ENCODE measurements around the gene CAMKK2.
"Not testable (repeated sequence)": the region's sequence is repeated elsewhere in the genome, so short reads cannot be mapped to it uniquely, and the experiment has no call there.

Gene CAMKK2

GRCh38 chr12:121222847-121223246 lies 73.7 kb downstream of the CAMKK2 start:
- DNase-seq: no peak

DNA sequence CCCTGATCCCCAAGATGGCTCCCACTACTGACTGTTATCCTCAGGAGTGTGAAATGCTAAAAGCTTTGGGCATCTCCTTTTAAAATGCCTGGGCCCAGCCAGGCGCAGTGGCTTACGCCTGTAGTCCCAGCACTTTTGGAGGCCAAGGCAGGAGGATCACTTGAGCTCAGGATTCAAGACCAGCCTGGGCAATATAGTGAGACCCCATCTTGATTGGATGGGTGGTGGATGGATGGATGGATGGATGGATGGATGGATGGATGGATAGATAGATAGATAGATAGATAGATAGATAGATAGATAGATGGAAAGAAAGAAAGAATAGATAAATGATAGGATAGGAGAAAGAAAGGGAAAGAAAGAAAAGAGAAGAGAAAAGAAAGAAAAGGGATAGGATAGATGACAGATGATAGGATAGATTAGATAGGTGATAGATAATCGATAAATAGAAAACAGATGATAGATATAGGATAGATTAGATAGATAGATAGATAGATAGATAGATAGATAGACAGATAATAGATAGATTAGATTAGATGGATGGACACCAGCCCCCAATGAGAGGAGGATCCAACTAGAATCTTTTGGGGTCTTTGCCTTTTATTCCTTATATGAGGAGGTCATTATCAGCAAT lies 77.0 kb downstream of the CAMKK2 start:
- DNase-seq: no peak

- DNase-seq: no peak
Measured at GRCh38 chr12:121218588-121219352, 77.7 kb downstream of the CAMKK2 start.

DNA sequence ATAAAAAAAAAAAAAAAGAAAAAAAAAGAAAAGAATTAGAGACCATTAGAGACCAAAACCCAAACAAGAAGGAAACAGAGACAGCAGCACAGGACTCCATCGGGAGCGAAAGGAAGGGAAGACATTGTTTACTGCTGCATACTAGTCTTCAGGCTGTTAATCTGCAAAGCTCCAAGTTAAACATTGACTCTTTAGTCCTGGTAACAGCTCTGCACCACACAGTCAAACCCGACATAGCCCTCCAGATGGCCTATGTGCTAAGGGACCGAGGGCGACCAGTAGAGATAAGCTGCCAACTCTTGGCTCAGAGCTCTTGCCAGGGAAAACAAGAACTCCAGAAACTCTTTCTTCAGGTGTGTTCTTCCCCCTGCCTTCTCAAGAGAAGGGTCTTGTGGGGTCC lies 78.7 kb downstream of the CAMKK2 start:
- no peak for DNase-seq

- no peak for DNase-seq
Measured at GRCh38 chr12:121217063-121217462, 79.4 kb downstream of the CAMKK2 start.

DNA sequence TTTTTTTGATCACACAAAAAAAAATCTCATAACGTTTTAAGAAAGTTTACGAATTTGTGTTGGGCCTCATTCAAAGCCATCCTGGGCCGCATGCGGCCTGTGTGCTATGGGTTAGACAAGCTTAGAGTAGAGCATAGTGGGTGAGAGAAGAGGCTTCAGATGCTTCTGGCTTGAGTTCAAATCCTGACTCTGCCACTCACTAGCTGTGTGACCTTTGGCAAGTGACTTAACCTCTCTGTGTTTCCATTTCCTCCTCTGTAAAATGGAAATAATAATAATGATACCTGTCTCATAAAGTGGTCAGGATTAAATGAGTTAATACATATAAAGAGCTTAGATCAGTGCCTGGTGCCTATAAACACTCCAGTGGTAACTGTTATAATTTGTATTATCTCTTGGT lies 80.4 kb downstream of the CAMKK2 start:
- DNase-seq: no peak

- no peak for DNase-seq
Measured at GRCh38 chr12:121214855-121215745, 81.4 kb downstream of the CAMKK2 start.

DNA sequence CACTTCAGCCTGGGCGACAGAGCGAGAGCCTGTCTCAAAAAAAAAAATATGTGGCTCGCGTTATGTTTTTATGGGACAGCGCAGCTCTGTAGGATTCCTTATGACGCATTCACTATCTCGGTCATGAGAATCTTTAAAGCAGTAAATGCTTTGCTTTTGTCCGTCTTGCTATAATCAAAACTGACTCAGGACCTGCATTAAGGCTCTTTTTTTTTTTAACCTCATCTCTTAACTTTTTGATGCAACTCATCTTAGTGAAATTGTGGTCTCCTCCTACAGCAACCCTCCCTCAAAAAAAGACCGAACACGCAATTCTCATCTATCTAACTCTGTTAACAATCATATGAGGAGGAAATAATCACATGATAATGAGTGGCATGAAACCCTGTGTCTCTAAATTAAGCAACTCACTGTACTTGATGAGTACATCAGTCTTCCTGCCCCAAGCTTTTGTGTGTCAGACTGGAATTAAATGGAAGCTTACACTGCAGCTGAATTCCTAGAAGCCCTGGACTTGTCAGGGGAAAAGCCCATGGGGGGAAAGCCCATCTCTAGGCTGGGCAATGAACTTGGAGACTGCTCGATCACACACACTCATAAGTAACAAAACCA lies 82.2 kb downstream of the CAMKK2 start:
- DNase-seq: no peak

DNA sequence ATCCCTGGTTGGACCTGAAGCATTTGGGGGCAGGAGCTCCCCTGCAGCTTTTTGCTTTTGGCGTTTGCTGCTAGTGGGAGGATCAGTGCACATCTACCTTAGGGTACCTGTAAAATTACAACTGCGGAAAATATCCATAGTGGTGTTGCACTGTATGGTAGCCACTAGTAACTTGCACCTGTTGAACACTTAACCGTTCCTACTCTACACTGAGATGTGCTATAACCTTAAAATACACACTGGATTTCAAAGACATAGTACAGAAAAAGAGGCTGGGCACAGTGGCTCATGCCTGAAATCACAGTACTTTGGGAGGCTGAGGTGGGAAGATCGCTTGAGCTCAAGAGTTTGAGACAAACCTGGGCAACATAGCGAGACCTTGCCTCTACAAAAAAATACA lies 83.6 kb downstream of the CAMKK2 start:
- DNase-seq: no peak

- DNase-seq: peak; percentile 48
Measured at GRCh38 chr12:121209624-121210572, 86.6 kb downstream of the CAMKK2 start, which contains the start of gene P2RX4. Gene P2RX4, plus strand, starts transcription at chr12:121210129. Its CDS starts 36 bp downstream, at chr12:121210165.

- no peak for DNase-seq
Measured at GRCh38 chr12:121209221-121209620, 87.3 kb downstream of the CAMKK2 start.

GRCh38 chr12:121208571-121208970 lies 87.9 kb downstream of the CAMKK2 start:
- not testable (repeated sequence) for DNase-seq

DNA sequence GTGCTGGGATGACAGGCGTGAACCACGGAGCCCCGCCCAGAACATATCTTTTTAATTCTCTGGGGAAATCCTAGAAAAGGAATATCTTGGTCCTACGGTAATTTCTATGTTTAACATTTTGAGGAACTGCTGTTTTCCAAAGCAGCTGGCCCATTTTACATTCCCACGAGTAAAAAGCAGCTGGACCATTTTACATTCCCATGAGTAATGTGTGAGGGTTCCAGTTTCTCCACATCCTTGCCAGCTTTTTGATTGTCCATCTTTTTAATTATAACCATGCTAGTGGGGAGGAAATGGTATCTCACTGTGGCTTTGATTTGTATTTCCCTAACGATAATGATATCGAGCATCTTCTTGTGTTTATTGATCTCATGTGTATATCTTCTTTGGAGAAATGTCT lies 91.0 kb downstream of the CAMKK2 start:
- DNase-seq: no peak

DNA sequence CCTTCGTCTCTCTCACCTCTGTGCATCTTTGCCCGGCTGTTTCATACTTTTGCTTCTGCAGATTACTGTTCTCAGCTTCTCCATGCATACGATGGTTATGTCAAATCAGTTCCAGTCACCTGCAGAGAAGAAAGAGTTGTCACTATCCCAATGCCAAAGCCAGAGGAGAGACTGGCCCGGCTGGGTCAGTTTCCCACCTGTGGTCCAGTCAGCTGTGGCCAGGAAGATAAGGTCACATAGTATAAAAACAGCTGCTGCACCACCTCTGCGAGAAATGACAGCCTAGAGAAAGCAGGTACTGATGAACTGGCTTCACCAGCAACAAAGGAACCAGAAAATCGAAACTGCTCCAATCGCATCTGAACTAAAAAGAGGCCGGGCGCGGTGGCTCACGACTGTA lies 93.0 kb downstream of the CAMKK2 start:
- no peak for DNase-seq

GRCh38 chr12:121202407-121203355 lies 93.8 kb downstream of the CAMKK2 start:
- DNase-seq: no peak

- not testable (repeated sequence) for DNase-seq
Measured at GRCh38 chr12:121201140-121201539, 95.4 kb downstream of the CAMKK2 start.

DNA sequence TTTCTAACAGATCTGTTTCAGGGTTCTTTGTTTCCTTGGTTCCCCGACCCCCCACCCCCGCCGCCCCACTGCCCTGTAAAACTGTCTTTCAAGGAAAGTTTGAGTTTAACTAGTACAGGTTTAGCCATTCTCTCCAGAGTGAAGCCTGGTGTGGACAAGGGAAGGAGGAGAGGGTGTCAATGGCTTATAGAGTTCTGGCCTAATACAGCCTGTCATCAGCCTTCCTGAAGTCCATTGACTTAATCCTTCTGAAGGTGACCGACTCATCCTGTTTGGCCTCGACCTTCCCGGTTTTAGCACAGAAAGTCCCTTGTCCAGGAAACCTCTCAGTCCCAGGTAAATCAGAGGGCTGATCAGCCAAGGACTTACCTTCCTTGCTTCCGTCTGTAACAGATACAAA lies 97.6 kb downstream of the CAMKK2 start:
- DNase-seq: no peak

DNA sequence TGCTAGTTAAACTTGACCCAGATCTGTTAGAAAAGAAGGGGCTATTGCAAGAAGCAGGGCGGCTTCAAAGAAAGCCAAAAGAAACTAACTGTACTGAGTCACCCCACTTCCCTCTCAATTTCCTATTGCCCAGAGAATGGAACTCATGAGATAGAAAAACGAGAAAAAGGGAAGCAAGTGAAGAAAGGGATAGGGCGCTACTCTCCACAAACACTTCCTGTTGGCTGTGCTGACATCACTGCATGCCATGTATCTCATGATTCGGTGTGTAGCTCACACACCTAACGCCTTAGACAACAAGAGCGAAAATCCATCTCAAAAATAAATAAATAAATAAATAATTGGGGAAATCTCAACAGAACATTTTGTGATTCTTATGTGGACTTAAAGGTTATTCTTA lies 99.6 kb downstream of the CAMKK2 start:
- no peak for DNase-seq

DNA sequence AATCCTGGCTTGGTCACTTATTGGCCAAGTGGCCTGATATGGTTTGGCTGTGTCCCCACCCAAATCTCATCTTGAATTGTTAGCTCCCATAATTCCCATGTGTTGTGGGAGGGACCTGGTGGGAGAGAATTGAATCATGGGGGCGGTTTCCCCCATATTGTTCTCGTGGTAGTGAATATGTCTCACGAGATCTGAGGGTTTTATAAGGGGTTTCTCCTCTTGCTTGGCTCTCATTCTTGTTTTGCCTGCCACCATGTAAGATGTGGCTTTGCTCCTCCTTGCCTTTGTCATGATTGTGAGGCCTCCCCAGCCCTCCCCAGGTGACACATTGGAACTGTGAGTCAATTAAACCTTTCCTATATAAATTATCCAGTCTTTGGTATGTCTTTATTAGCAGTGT lies 105.4 kb downstream of the CAMKK2 start:
- no peak for DNase-seq

GRCh38 chr12:121190523-121191031 lies 105.9 kb downstream of the CAMKK2 start:
- no peak for DNase-seq
